Mesendoderm (in vitro differentiated cells): ENCODE data around the gene CNIH3.

Source experiments
- DNase-seq: peaks from one replicate; pipeline ENCODE4 v3.0.0; 2013
- H2AK5ac ChIP-seq: 2 replicates; pipeline ENCODE4 v1.6.1; 2013; ENCODE audit warnings: low read length, inconsistent platforms
- H2BK120ac ChIP-seq: 2 replicates; pipeline ENCODE4 v1.6.1; 2013; ENCODE audit warnings: low read depth, mild to moderate bottlenecking, low read length, moderate library complexity, mixed read lengths
- H2BK15ac ChIP-seq: replicated peaks from 2 replicates; pipeline ENCODE4 v1.6.1; 2013; ENCODE audit warnings: low read depth, mild to moderate bottlenecking, moderate library complexity
- H2BK5ac ChIP-seq: 2 replicates; pipeline ENCODE4 v1.6.1; 2013; ENCODE audit warnings: low read length, inconsistent platforms
- H3K18ac ChIP-seq: 2 replicates; pipeline ENCODE4 v1.6.1; 2013; ENCODE audit warnings: mild to moderate bottlenecking, low read length, mixed read lengths
- H3K23ac ChIP-seq: one replicate; pipeline ENCODE4 v1.6.1; 2013; ENCODE audit warnings: low read length
- H3K27ac ChIP-seq: 2 replicates; pipeline ENCODE4 v1.5.1; 2013; ENCODE audit warnings: low read depth, mild to moderate bottlenecking, inconsistent platforms, low read length, moderate library complexity
- H3K27me3 ChIP-seq: 2 replicates; pipeline ENCODE4 v1.6.1; 2013; ENCODE audit warnings: low read length, control low read depth, mild to moderate bottlenecking, inconsistent platforms; ENCODE audit not compliant: insufficient read depth, poor library complexity
- H3K36me3 ChIP-seq: 2 replicates; pipeline ENCODE4 v1.6.1; 2013; ENCODE audit warnings: low read length, inconsistent platforms; ENCODE audit not compliant: control insufficient read depth, insufficient read depth
- H3K4ac ChIP-seq: one replicate; pipeline ENCODE4 v1.6.1; 2013; ENCODE audit warnings: low read depth, mild to moderate bottlenecking, low read length, moderate library complexity
- H3K4me1 ChIP-seq: 2 replicates; pipeline ENCODE4 v1.6.1; 2013; ENCODE audit warnings: low read depth, low read length, inconsistent platforms; ENCODE audit not compliant: control insufficient read depth
- H3K4me2 ChIP-seq: 2 replicates; pipeline ENCODE4 v1.6.1; 2013; ENCODE audit warnings: low read length
- H3K4me3 ChIP-seq: 2 replicates; pipeline ENCODE4 v1.5.1; 2013; ENCODE audit warnings: mild to moderate bottlenecking, low read length
- H3K56ac ChIP-seq: one replicate; pipeline ENCODE4 v1.6.1; 2013; ENCODE audit warnings: low read length
- H3K79me1 ChIP-seq: 2 replicates; pipeline ENCODE4 v1.6.1; 2013; ENCODE audit warnings: low read length, inconsistent platforms
- H3K79me2 ChIP-seq: 2 replicates; pipeline ENCODE4 v1.6.1; 2013; ENCODE audit warnings: mild to moderate bottlenecking, low read length; ENCODE audit not compliant: control insufficient read depth, insufficient read depth
- H3K9ac ChIP-seq: 2 replicates; pipeline ENCODE4 v1.6.1; 2013; ENCODE audit warnings: low read length, inconsistent platforms
- H4K5ac ChIP-seq: one replicate; pipeline ENCODE4 v1.6.1; 2013; ENCODE audit warnings: low read length
- H4K8ac ChIP-seq: one replicate; pipeline ENCODE4 v1.6.1; 2013; ENCODE audit warnings: low read depth, mild to moderate bottlenecking, control low read depth, low read length, moderate library complexity
- WGBS: extraction: QIAGEN DNeasy Blood & Tissue Kit; methylation state at CpG from one replicate; pipeline ENCODE4 v1.1.7; 2013; ENCODE audit warnings: low lambda C conversion rate, missing lambda C conversion rate; ENCODE audit not compliant: insufficient coverage; ENCODE audit errors: extremely low coverage; 5-methylcytosine and 5-hydroxymethylcytosine counted together

CNIH3 gene

GRCh38 chr1:224763126-224763775, 147.1 kb downstream of the CNIH3 start:
- no peak overlapping the region for H3K56ac ChIP-seq
- no peak overlapping the region for H4K5ac ChIP-seq
- H2AK5ac ChIP-seq = no peak overlapping the region
- no peak overlapping the region for H2BK5ac ChIP-seq
- H3K4me3 ChIP-seq = no peak overlapping the region
- no peak overlapping the region for H4K8ac ChIP-seq
- H3K79me2 ChIP-seq = no peaks in the 10 kb centered on the region
- no peak for DNase-seq
- no CpG with 5 or more reads among the region's 5 CpGs for WGBS
- H3K36me3 ChIP-seq = no peaks in the 10 kb centered on the region
- no peak overlapping the region for H3K9ac ChIP-seq
- no peak overlapping the region for H3K23ac ChIP-seq
- H3K4me2 ChIP-seq = no peak overlapping the region
- no peak overlapping the region for H3K18ac ChIP-seq
- no peak overlapping the region for H2BK120ac ChIP-seq
- no peaks in the 10 kb centered on the region for H3K79me1 ChIP-seq
- no peak overlapping the region for H3K4ac ChIP-seq
- H3K27ac ChIP-seq = no peak overlapping the region
- no peaks in the 10 kb centered on the region for H3K4me1 ChIP-seq
- H2BK15ac ChIP-seq = no peak overlapping the region
- no peaks in the 10 kb centered on the region for H3K27me3 ChIP-seq

- Histone ChIP-seq H2BK5ac (no peak overlapping the region), H3K18ac (no peak overlapping the region), H3K36me3 (no peaks in the 10 kb centered on the region), H4K5ac (no peak overlapping the region), H3K9ac (no peak overlapping the region), H2BK120ac (no peak overlapping the region), H3K23ac (no peak overlapping the region), H2BK15ac (no peak overlapping the region), H3K4me3 (no peak overlapping the region), H3K79me1 (no peaks in the 10 kb centered on the region), H3K4me2 (no peak overlapping the region), H3K27me3 (no peaks in the 10 kb centered on the region), H3K4me1 (no peaks in the 10 kb centered on the region), H3K27ac (no peak overlapping the region), H3K4ac (no peak overlapping the region), H3K79me2 (no peaks in the 10 kb centered on the region), H3K56ac (no peak overlapping the region), H4K8ac (no peak overlapping the region), H2AK5ac (no peak overlapping the region)
- DNase-seq = no peak
- no CpG with 5 or more reads among the region's 4 CpGs for WGBS
Measured at GRCh38 chr1:224766266-224766665, 150.1 kb downstream of the CNIH3 start.

GRCh38 chr1:224767031-224767430, 150.9 kb downstream of the CNIH3 start:
- no peak overlapping the region for H3K4me2 ChIP-seq
- no peaks in the 10 kb centered on the region for H3K79me1 ChIP-seq
- no peaks in the 10 kb centered on the region for H3K79me2 ChIP-seq
- no peak overlapping the region for H3K56ac ChIP-seq
- no peak overlapping the region for H3K27ac ChIP-seq
- no peak overlapping the region for H2BK5ac ChIP-seq
- no peak overlapping the region for H4K8ac ChIP-seq
- H3K4ac ChIP-seq = no peak overlapping the region
- H3K36me3 ChIP-seq = no peaks in the 10 kb centered on the region
- DNase-seq = no peak
- no peak overlapping the region for H3K9ac ChIP-seq
- H3K27me3 ChIP-seq = no peaks in the 10 kb centered on the region
- no peak overlapping the region for H4K5ac ChIP-seq
- H2BK120ac ChIP-seq = no peak overlapping the region
- no peak overlapping the region for H3K18ac ChIP-seq
- H3K23ac ChIP-seq = no peak overlapping the region
- H3K4me1 ChIP-seq = no peaks in the 10 kb centered on the region
- H3K4me3 ChIP-seq = no peak overlapping the region
- no peak overlapping the region for H2AK5ac ChIP-seq
- WGBS = no CpG with 5 or more reads among the region's 3 CpGs
- H2BK15ac ChIP-seq = no peak overlapping the region

- Histone ChIP-seq H3K36me3 (no peaks in the 10 kb centered on the region), H3K4me3 (no peak overlapping the region), H3K4ac (no peak overlapping the region), H3K27me3 (no peaks in the 10 kb centered on the region), H4K8ac (no peak overlapping the region), H3K56ac (no peak overlapping the region), H2BK120ac (no peak overlapping the region), H3K9ac (no peak overlapping the region), H3K4me2 (no peak overlapping the region), H4K5ac (no peak overlapping the region), H3K23ac (no peak overlapping the region), H3K27ac (no peak overlapping the region), H3K79me2 (no peaks in the 10 kb centered on the region), H2BK5ac (no peak overlapping the region), H3K18ac (no peak overlapping the region), H3K4me1 (no peaks in the 10 kb centered on the region), H2BK15ac (no peak overlapping the region), H3K79me1 (no peaks in the 10 kb centered on the region), H2AK5ac (no peak overlapping the region)
- WGBS = no CpG with 5 or more reads among the region's 2 CpGs
- DNase-seq = no peak
Measured at GRCh38 chr1:224767676-224768075, 151.6 kb downstream of the CNIH3 start.

DNA sequence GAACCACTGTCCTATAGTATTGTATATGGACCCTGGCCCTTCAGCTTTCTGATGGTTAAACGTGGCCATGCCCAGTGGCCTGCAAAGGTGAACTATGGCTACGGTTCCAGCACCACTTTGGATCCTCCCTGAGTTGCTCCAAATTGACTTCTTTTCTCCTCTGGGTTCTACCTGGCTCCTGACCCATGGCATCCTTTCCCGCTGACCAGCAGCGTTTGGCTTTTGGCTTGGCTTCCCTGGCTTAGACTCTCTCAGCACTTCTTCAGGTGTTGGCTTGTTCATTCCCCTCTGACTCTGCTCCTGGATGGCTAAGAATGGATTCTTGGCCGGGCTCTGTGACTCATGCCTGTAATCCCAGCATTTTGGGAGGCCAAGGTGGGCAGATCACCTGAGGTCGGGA, 152.9 kb downstream of the CNIH3 start:
- Histone ChIP-seq H4K5ac (no peak overlapping the region), H3K4me3 (no peak overlapping the region), H3K4ac (no peak overlapping the region), H3K36me3 (no peaks in the 10 kb centered on the region), H3K4me1 (no peaks in the 10 kb centered on the region), H2AK5ac (no peak overlapping the region), H3K23ac (no peak overlapping the region), H2BK120ac (no peak overlapping the region), H3K9ac (no peak overlapping the region), H3K79me1 (no peaks in the 10 kb centered on the region), H3K18ac (no peak overlapping the region), H2BK15ac (no peak overlapping the region), H3K4me2 (no peak overlapping the region), H3K27ac (no peak overlapping the region), H4K8ac (no peak overlapping the region), H3K79me2 (no peaks in the 10 kb centered on the region), H3K56ac (no peak overlapping the region), H2BK5ac (no peak overlapping the region), H3K27me3 (no peaks in the 10 kb centered on the region)
- no CpG with 5 or more reads among the region's 6 CpGs for WGBS
- no peak for DNase-seq
